Spleen (tissue), 11 donors: ENCODE measurements around the gene TMEM138. TPM values are rescaled to one million over a fixed set of nuclear protein-coding genes. Genes with fewer than 3 reads are reported as not detected.

Experiments
- DNase-seq: peaks from one replicate; pipeline ENCODE4 v3.0.0-alpha.2; 2020
- H3K27ac ChIP-seq, 8 donors: fragments of 200-600 bp; sonication (generic) in 7 of 8; 1 replicate in 4 of 8; 2 replicates in 4 of 8; pipeline versions ENCODE4 v1.5.0 to v1.8.0; 2016 to 2021; ENCODE audit warnings: inconsistent platforms in 4 of 8, mild to moderate bottlenecking in 4 of 8, moderate library complexity in 1 of 8
- H3K27me3 ChIP-seq, 7 donors: fragments of 200-600 bp; sonication (generic) in 6 of 7; replicated peaks in 1 of 7; 1 replicate in 4 of 7; 2 replicates in 3 of 7; pipeline versions ENCODE4 v1.5.0 to v1.8.0; 2016 to 2021; ENCODE audit warnings: inconsistent platforms in 3 of 7, mild to moderate bottlenecking in 1 of 7
- H3K36me3 ChIP-seq, 6 donors: fragments of 200-600 bp; sonication (generic) in 5 of 6; 1 replicate in 4 of 6; 2 replicates in 2 of 6; pipeline versions ENCODE4 v1.5.0 to v1.8.0; 2016 to 2021; ENCODE audit warnings: inconsistent platforms in 2 of 6
- H3K4me1 ChIP-seq, 6 donors: fragments of 200-600 bp; sonication (generic) in 5 of 6; 1 replicate in 3 of 6; 2 replicates in 3 of 6; pipeline versions ENCODE4 v1.5.0 to v1.8.0; 2016 to 2021; ENCODE audit warnings: inconsistent platforms in 3 of 6
- H3K4me3 ChIP-seq, 8 donors: fragments of 200-600 bp; sonication (generic) in 7 of 8; 1 replicate in 4 of 8; 2 replicates in 4 of 8; pipeline versions ENCODE4 v1.5.0 to v1.8.0; 2016 to 2021; ENCODE audit warnings: inconsistent platforms in 4 of 8, mild to moderate bottlenecking in 4 of 8, moderate library complexity in 2 of 8
- H3K9me3 ChIP-seq, 8 donors: fragments of 200-600 bp; sonication (generic) in 7 of 8; 1 replicate in 4 of 8; 2 replicates in 4 of 8; pipeline versions ENCODE4 v1.5.0 to v1.8.0; 2016 to 2021; ENCODE audit warnings: inconsistent platforms in 4 of 8
- CTCF ChIP-seq, 11 experiments: fragments of 200-600 bp in 7 of 11; fragments of 450-650 bp in 4 of 11; sonication (generic) in 4 of 11; IDR thresholded peaks in 8 of 11; conservative IDR thresholded peaks in 3 of 11; 1 replicate in 7 of 11; 2 replicates in 4 of 11; pipeline versions ENCODE4 v1.4.0 to v1.8.0; 2016 to 2021; ENCODE audit warnings: antibody characterized with exemption in 11 of 11, inconsistent platforms in 4 of 11, mild to moderate bottlenecking in 1 of 11
- POLR2A ChIP-seq, 3 donors: fragments of 450-650 bp; IDR thresholded peaks; one replicate each; pipeline ENCODE4 v1.5.1; 2017; ENCODE audit warnings: antibody characterized with exemption in 3 of 3, mild to moderate bottlenecking in 1 of 3
- POLR2AphosphoS5 ChIP-seq, 3 donors: sonication (generic); formaldehyde crosslinking; IDR thresholded peaks; one replicate each; pipeline ENCODE4 v1.5.1; 2017; ENCODE audit warnings: antibody characterized with exemption in 3 of 3
- WGBS, 5 donors: extraction: QIAGEN DNeasy Blood & Tissue Kit in 3 of 5; methylation state at CpG; one replicate each; pipeline versions ENCODE4 v1.1.5 to v1.1.7; 2013 to 2018; 5-methylcytosine and 5-hydroxymethylcytosine counted together
- intact Hi-C: fragments of 100-400 bp; cut with DNase I; formaldehyde crosslinking; loops from one replicate; pipeline ENCODE4 v1.15.0; 2023; ENCODE audit warnings: low total_unique reads
- polyA plus RNA-seq, 3 donors: library from polyadenylated mRNA; stranded (reverse); fragments of 200-250 nt; gene quantifications; one replicate each; pipeline ENCODE4 v1.2.1, GENCODE V29; 2013
- total RNA-seq, 7 donors: library from RNA; depleted of rRNA in 3 of 7; stranded (reverse); fragments of >200 nt in 3 of 7; fragmentation: NEBNext Ultra II Directional in 4 of 7; extraction: Animal tissue kit (Norgen Biotek cat#: 25700) in 4 of 7; gene quantifications; one replicate each; pipeline versions ENCODE4 v1.1.0 to v1.2.1, GENCODE V29; 2016 to 2021
- donor health status: healthy with polysubstance abuse.
- donor health status: DM: no; HTN: no; CAD: no; lungs with moderate emphysema.
- donor health status: DM: no; HTN: no; CAD: no.
- donor health status: Bipolar disorder and iron deficiency.
- donor health status: healthy.
- donor health status: DM: no; HTN: no; CAD: no.
- donor health status: DM: yes; HTN: yes; CAD: no.

Gene TMEM138
- total and polyA plus RNA-seq, 10 donors, result 26.8 to 53.9 (median 42.5) TPM

- Histone ChIP-seq H3K9me3 (no peaks in the 10 kb centered on the region), H3K27me3 (no peaks in the 10 kb centered on the region), H3K4me3 (no peak overlapping the region), H3K36me3 (peaks cover 0 to 57% (median 54%) of the 10 kb centered on the region in 6 donors), H3K4me1 (peaks cover 31 to 60% (median 46%) of the 10 kb centered on the region in 6 donors), H3K27ac (no peak overlapping the region)
- no peak for DNase-seq
- intact Hi-C loops, result no loop called here
- WGBS, 5 donors, result 87 to 95% (median 92%) methylated on average over 5 of the region's 5 CpGs
- no peak for TF ChIP-seq CTCF (IDR thresholded peaks at IDR 0.05 in 8 of 11, conservative IDR thresholded peaks at IDR 0.05 in 3 of 11)
- TF ChIP-seq POLR2A (IDR thresholded peaks at IDR 0.05), result no peak
Measured at GRCh38 chr11:61364012-61364675, 2.0 kb downstream of the TMEM138 start.

- intact Hi-C loops, result no loop called here
- H3K4me1 ChIP-seq, result peaks cover 16 to 53% (median 33%) of the 10 kb centered on the region in 6 donors
- H3K4me3 ChIP-seq, result no peak overlapping the region
- no peak for DNase-seq
- H3K9me3 ChIP-seq, result no peaks in the 10 kb centered on the region
- H3K27ac ChIP-seq, result peak overlapping the region in 1 of 8 donors; percentile 15
- TF ChIP-seq POLR2A (IDR thresholded peaks at IDR 0.05), result no peak
- TF ChIP-seq CTCF (IDR thresholded peaks at IDR 0.05 in 8 of 11, conservative IDR thresholded peaks at IDR 0.05 in 3 of 11), result no peak
- TF ChIP-seq POLR2AphosphoS5 (IDR thresholded peaks at IDR 0.05), result no peak
- H3K36me3 ChIP-seq, result peaks cover 0 to 76% (median 61%) of the 10 kb centered on the region in 6 donors
- 84 to 95% (median 88%) methylated on average over 6 of the region's 6 CpGs for whole genome bisulfite sequencing, 5 donors
- no peaks in the 10 kb centered on the region for H3K27me3 ChIP-seq
Measured at GRCh38 chr11:61367406-61367805, 5.2 kb downstream of the TMEM138 start.

- H3K27ac ChIP-seq, result peak overlapping the region in 7 of 8 donors; percentile 22 to 69 (median 51)
- 76 to 93% (median 82%) methylated on average over 7 of the region's 7 CpGs for WGBS, 5 donors
- TF ChIP-seq POLR2A (IDR thresholded peaks at IDR 0.05) (no peak), CTCF (IDR thresholded peaks at IDR 0.05 in 8 of 11, conservative IDR thresholded peaks at IDR 0.05 in 3 of 11) (no peak), POLR2AphosphoS5 (IDR thresholded peaks at IDR 0.05) (no peak)
- H3K4me1 ChIP-seq, result peaks cover 7 to 40% (median 22%) of the 10 kb centered on the region in 6 donors
- no peak overlapping the region for H3K4me3 ChIP-seq
- peaks cover 0 to 78% (median 61%) of the 10 kb centered on the region in 6 donors for H3K36me3 ChIP-seq
- no peaks in the 10 kb centered on the region for H3K9me3 ChIP-seq
- intact Hi-C loops, result no loop called here
- DNase-seq, result no peak
- no peaks in the 10 kb centered on the region for H3K27me3 ChIP-seq
Measured at GRCh38 chr11:61368646-61369045, 6.5 kb downstream of the TMEM138 start.
